Activated naive CD4-positive, alpha-beta T cell (primary cell): ENCODE measurements around the gene PNPLA8.

Source experiments
- DNase-seq, 4 experiments: peaks; one replicate each; lab custom pipeline; 2025; lab: John Stamatoyannopoulos, UW

Gene PNPLA8

GRCh38 chr7:108441392-108441955, 84.5 kb downstream of the PNPLA8 start:
- no peak for DNase-seq

GRCh38 chr7:108440613-108441012, 85.3 kb downstream of the PNPLA8 start:
- no peak for DNase-seq

GRCh38 chr7:108436906-108437305, 89.0 kb downstream of the PNPLA8 start:
- DNase-seq: no peak

- no peak for DNase-seq
These were observed 91.9 kb downstream of the PNPLA8 start for GRCh38 chr7:108434010-108434409.

- no peak for DNase-seq
These were observed 94.8 kb downstream of the PNPLA8 start for GRCh38 chr7:108431099-108431498.

- no peak for DNase-seq
These were observed 95.3 kb downstream of the PNPLA8 start for GRCh38 chr7:108430664-108431063.

GRCh38 chr7:108427766-108428165, 98.2 kb downstream of the PNPLA8 start:
- DNase-seq: no peak

GRCh38 chr7:108425714-108426275, 100.1 kb downstream of the PNPLA8 start:
- no peak for DNase-seq

- no peak for DNase-seq
These were observed 101.9 kb downstream of the PNPLA8 start for GRCh38 chr7:108424013-108424412.

- DNase-seq: no peak
These were observed 102.6 kb downstream of the PNPLA8 start for GRCh38 chr7:108423089-108423989.

GRCh38 chr7:108421720-108422331, 104.1 kb downstream of the PNPLA8 start:
- DNase-seq: no peak
